Sigmoid colon (tissue), 3 donors: ENCODE data around the gene GREB1.

Source experiments
- POLR2A ChIP-seq, 2 donors: fragments of 450-650 bp; IDR thresholded peaks; one replicate each; pipeline ENCODE4 v1.6.1; 2016; ENCODE audit warnings: antibody characterized with exemption in 2 of 2, mild to moderate bottlenecking in 2 of 2, moderate library complexity in 2 of 2
- TF ChIP-seq, protein P1 (sequence below), 4 experiments: fragments of 450-650 bp in 3 of 4; fragments of 200-600 bp in 1 of 4; IDR thresholded peaks; one replicate each; pipeline ENCODE4 v1.5.1; 2016 to 2019; ENCODE audit warnings: antibody characterized with exemption in 4 of 4, mild to moderate bottlenecking in 3 of 4, moderate library complexity in 2 of 4

DNA sequence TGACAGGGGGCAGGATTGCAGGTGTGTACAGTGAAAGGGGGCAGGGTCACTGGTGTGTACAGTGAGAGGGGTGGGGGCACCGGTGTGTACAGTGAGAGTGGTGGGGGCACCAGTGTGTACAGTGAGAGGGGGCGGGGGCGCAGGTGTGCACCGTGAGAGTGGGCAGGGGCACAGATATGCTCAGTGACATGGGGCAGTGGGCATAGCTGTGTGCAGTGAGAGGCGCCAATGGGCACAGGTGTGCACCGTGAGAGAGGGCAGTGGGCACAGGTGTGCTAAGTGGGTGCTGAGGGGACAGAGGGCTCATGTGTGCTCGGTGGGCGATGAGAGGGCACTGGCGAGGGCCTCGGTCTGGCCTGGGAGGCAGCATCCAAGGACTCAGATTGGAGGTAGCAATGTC lies 63.0 kb downstream of the GREB1 start:
- no peak for TF ChIP-seq POLR2A (IDR thresholded peaks at IDR 0.05)
- TF ChIP-seq, protein P1, sequence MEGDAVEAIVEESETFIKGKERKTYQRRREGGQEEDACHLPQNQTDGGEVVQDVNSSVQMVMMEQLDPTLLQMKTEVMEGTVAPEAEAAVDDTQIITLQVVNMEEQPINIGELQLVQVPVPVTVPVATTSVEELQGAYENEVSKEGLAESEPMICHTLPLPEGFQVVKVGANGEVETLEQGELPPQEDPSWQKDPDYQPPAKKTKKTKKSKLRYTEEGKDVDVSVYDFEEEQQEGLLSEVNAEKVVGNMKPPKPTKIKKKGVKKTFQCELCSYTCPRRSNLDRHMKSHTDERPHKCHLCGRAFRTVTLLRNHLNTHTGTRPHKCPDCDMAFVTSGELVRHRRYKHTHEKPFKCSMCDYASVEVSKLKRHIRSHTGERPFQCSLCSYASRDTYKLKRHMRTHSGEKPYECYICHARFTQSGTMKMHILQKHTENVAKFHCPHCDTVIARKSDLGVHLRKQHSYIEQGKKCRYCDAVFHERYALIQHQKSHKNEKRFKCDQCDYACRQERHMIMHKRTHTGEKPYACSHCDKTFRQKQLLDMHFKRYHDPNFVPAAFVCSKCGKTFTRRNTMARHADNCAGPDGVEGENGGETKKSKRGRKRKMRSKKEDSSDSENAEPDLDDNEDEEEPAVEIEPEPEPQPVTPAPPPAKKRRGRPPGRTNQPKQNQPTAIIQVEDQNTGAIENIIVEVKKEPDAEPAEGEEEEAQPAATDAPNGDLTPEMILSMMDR (IDR thresholded peaks at IDR 0.05): no peak
